A549 (cell line): ENCODE data around the gene NXT1.

Experiments
- ESRRA ChIP-seq: fragments of 150-350 bp; IDR thresholded peaks from 2 replicates; pipeline ENCODE4 v1.6.1; 2014; ENCODE audit warnings: mild to moderate bottlenecking, low read length, borderline replicate concordance
- MYC ChIP-seq: IDR thresholded peaks from 2 replicates; pipeline ENCODE4 v1.6.1; 2012; ENCODE audit warnings: mild to moderate bottlenecking, inconsistent platforms, low read length, improper control_type of control experiment, borderline replicate concordance
- POLR2AphosphoS2 ChIP-seq: conservative IDR thresholded peaks from 2 replicates; pipeline ENCODE4 v1.6.1; 2012; ENCODE audit warnings: low read length, improper control_type of control experiment, inconsistent platforms
- TF ChIP-seq, protein P1 (sequence below): fragments of >200 bp; sonication (Bioruptor Twin); formaldehyde crosslinking; IDR thresholded peaks from 3 replicates; pipeline ENCODE4 v1.5.1; 2016

DNA sequence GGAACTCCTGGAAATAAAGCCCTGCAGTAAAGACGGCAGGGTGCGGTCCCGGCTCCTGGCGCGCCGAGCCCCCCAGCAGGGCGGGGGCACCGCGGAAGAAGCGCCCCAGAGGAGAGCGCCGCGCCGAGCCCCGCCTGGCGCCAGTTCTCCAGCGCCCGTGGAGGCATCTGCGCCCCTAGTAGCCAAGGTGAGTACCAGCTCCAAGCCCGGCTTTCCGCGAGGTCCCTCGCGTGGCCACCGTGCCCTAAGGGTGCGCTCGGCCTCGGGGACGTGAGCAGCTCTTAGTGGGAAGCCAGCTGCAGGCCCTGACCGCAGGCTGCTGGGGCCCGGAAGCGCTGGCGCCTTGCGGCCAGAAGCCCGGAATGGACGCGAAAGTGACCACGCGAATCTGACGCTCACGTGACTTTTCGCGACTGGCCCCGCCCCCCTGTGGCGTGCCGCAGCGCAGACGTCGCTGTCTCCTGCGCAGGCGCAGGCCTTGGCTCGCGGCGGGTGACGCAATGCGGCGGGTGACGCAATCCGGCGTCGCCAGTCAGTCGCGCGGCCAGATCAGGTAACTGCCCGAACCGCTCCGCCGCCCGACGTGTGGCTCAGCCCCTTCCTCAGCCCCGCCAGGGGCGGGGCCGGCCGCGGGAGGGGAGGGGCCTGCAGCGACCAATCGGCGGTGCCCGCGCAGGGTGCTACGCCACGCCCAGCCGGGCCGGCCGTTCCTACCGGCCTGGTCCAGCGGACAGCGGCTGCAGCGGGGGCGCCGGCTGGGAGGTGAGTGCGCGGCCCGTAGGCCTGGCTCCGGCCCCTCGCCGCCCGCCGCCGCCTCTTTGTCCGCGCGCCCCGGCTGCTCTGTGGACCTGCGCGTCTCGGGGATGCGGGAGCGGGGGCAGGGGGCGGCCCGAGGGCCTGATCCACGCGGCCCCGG is 11.1 kb downstream of the NXT1 start, which contains the start of gene GZF1:
- TF ChIP-seq POLR2AphosphoS2, result no peak
- TF ChIP-seq, protein P1, sequence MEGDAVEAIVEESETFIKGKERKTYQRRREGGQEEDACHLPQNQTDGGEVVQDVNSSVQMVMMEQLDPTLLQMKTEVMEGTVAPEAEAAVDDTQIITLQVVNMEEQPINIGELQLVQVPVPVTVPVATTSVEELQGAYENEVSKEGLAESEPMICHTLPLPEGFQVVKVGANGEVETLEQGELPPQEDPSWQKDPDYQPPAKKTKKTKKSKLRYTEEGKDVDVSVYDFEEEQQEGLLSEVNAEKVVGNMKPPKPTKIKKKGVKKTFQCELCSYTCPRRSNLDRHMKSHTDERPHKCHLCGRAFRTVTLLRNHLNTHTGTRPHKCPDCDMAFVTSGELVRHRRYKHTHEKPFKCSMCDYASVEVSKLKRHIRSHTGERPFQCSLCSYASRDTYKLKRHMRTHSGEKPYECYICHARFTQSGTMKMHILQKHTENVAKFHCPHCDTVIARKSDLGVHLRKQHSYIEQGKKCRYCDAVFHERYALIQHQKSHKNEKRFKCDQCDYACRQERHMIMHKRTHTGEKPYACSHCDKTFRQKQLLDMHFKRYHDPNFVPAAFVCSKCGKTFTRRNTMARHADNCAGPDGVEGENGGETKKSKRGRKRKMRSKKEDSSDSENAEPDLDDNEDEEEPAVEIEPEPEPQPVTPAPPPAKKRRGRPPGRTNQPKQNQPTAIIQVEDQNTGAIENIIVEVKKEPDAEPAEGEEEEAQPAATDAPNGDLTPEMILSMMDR, result no peak
- TF ChIP-seq ESRRA, result no peak
- TF ChIP-seq MYC, result peak; percentile 97
